BJ (cell line): ENCODE data around the gene WFDC2. TPM values are rescaled to one million over a fixed set of nuclear protein-coding genes. Genes with fewer than 3 reads are reported as not detected.

ENCODE experiments used
- CTCF ChIA-PET: fragments of 350-600 bp; formaldehyde crosslinking; extraction: SDS; loops from one replicate; lab custom pipeline; 2021; ENCODE audit warnings: antibody characterized with exemption, inconsistent platforms; lab: Yijun Ruan, JAX
- POLR2A ChIA-PET: fragments of 300-600 bp; sonication (Branson Sonifier 250); formaldehyde crosslinking; extraction: SDS; loops from one replicate; lab custom pipeline; 2021; ENCODE audit warnings: antibody characterized with exemption; lab: Charles Lee
- DNase-seq: peaks from one replicate; pipeline ENCODE4 v3.0.0-alpha.2; 2011; ENCODE audit warnings: low read depth
- H3K27me3 ChIP-seq: 2 replicates; pipeline ENCODE4 v1.6.0; 2011; ENCODE audit warnings: low read length; ENCODE audit not compliant: control insufficient read depth, insufficient read depth
- H3K36me3 ChIP-seq: 2 replicates; pipeline ENCODE4 v1.5.1; 2011; ENCODE audit warnings: low read length; ENCODE audit not compliant: control insufficient read depth, insufficient read depth
- H3K4me3 ChIP-seq: 2 replicates; pipeline ENCODE4 v1.5.1; 2011; ENCODE audit warnings: low read depth, mild to moderate bottlenecking, control low read depth, low read length
- CTCF ChIP-seq: IDR thresholded peaks from 2 replicates; pipeline ENCODE4 v1.5.1; 2011; ENCODE audit warnings: low read depth, mild to moderate bottlenecking, control low read depth, inconsistent platforms, low read length, moderate library complexity; ENCODE audit not compliant: insufficient read depth
- polyA plus RNA-seq: library from polyadenylated mRNA; depleted of rRNA; stranded (reverse); fragments of >200 nt; gene quantifications from 2 replicates; pipeline ENCODE4 v1.2.3, GENCODE V29; 2011; rRNA removed
- small RNA-seq: library from RNA; depleted of rRNA; stranded (forward); fragments of <200 nt; gene quantifications from one replicate; pipeline ENCODE3, GENCODE V24; 2012; ENCODE audit warnings: low replicate concordance, low read depth; ENCODE audit not compliant: insufficient read length

WFDC2 gene
- polyA plus RNA-seq, 1 experiment, result not detected

- ChIA-PET POLR2A (no interaction called here), CTCF (no interaction called here)
- Histone ChIP-seq H3K27me3 (no peaks in the 10 kb centered on the region), H3K4me3 (no peak within 1 kb of the TSS), H3K36me3 (no peaks in the 10 kb centered on the region)
- TF ChIP-seq CTCF, result no peak
- no peak for DNase-seq
These were observed 45.8 kb downstream of the WFDC2 start, which contains the start of gene SPINT3 for GRCh38 chr20:45515147-45515913. Gene SPINT3, minus strand, starts transcription at chr20:45515622. Its CDS starts 14 bp downstream, at chr20:45515608.

GRCh38 chr20:45518282-45518681 lies 48.7 kb downstream of the WFDC2 start:
- Histone ChIP-seq H3K27me3 (no peaks in the 10 kb centered on the region), H3K36me3 (no peaks in the 10 kb centered on the region), H3K4me3 (no peak overlapping the region)
- POLR2A ChIA-PET, result no interaction called here
- DNase-seq, result no peak
- CTCF ChIA-PET, result no interaction called here
- TF ChIP-seq CTCF, result no peak

GRCh38 chr20:45523821-45524220 lies 54.3 kb downstream of the WFDC2 start:
- CTCF ChIA-PET, result no interaction called here
- no peak overlapping the region for H3K4me3 ChIP-seq
- POLR2A ChIA-PET, result no interaction called here
- H3K36me3 ChIP-seq, result no peaks in the 10 kb centered on the region
- DNase-seq, result no peak
- no peaks in the 10 kb centered on the region for H3K27me3 ChIP-seq
- TF ChIP-seq CTCF, result no peak

- CTCF ChIA-PET, result no interaction called here
- POLR2A ChIA-PET, result no interaction called here
- no peaks in the 10 kb centered on the region for H3K27me3 ChIP-seq
- no peaks in the 10 kb centered on the region for H3K36me3 ChIP-seq
- DNase-seq, result no peak
- H3K4me3 ChIP-seq, result no peak overlapping the region
- TF ChIP-seq CTCF, result no peak
These were observed 57.7 kb downstream of the WFDC2 start for GRCh38 chr20:45527294-45527693.

Small RNAs within 50 kb of the gene (small RNA-seq; reads per million reads assigned to genes)
- not detected for gene MIR6812

Other genes with a start within 250 kb of the WFDC2 start
- not detected in 2 replicates for gene SEMG2, start 248.4 kb upstream of the WFDC2 start, polyA plus RNA-seq
- gene SLPI, start 215.2 kb upstream of the WFDC2 start, polyA plus RNA-seq, result 0.21 TPM in 1 of 2 replicates, not detected in the other
- gene RBPJL, start 162.9 kb upstream of the WFDC2 start, polyA plus RNA-seq, result not detected in 2 replicates
- gene MATN4, start 161.5 kb upstream of the WFDC2 start, polyA plus RNA-seq, result 0.05 and 0.06 TPM in 2 replicates
- gene SDC4, start 121.3 kb upstream of the WFDC2 start, polyA plus RNA-seq, result 147 and 153 TPM in 2 replicates
- 38.8 and 71.4 TPM in 2 replicates for gene SYS1, start 106.6 kb upstream of the WFDC2 start, polyA plus RNA-seq
- not detected in 2 replicates for gene TP53TG5, start 91.4 kb upstream of the WFDC2 start, polyA plus RNA-seq
- gene DBNDD2, start 61.5 kb upstream of the WFDC2 start, polyA plus RNA-seq, result 69.4 and 77.0 TPM in 2 replicates
- gene PIGT, start 53.6 kb upstream of the WFDC2 start, polyA plus RNA-seq, result 135 and 236 TPM in 2 replicates
- gene SPINT3, start 45.9 kb downstream of the WFDC2 start, polyA plus RNA-seq, result not detected in 2 replicates
- gene WFDC6, start 69.7 kb downstream of the WFDC2 start, polyA plus RNA-seq, result not detected in 2 replicates
- gene EPPIN, start 77.6 kb downstream of the WFDC2 start, polyA plus RNA-seq, result not detected in 2 replicates
- gene WFDC8, start 109.5 kb downstream of the WFDC2 start, polyA plus RNA-seq, result not detected in 2 replicates
- gene WFDC10A, start 160.0 kb downstream of the WFDC2 start, polyA plus RNA-seq, result not detected in 2 replicates
- gene WFDC9, start 161.5 kb downstream of the WFDC2 start, polyA plus RNA-seq, result not detected in 2 replicates
- not detected in 2 replicates for gene WFDC11, start 200.5 kb downstream of the WFDC2 start, polyA plus RNA-seq
- gene WFDC13, start 232.3 kb downstream of the WFDC2 start, polyA plus RNA-seq, result not detected in 2 replicates
- not detected in 2 replicates for gene WFDC10B, start 235.3 kb downstream of the WFDC2 start, polyA plus RNA-seq